IMR-90 (cell line): Measurements from ENCODE around the gene ARFIP2. TPM values are rescaled to one million over a fixed set of nuclear protein-coding genes. Genes with fewer than 3 reads are reported as not detected.

Experiments
- ATAC-seq: fragments of 200-7000 bp; cut with Tn5 transposase; 2 replicates; pipeline ENCODE4 v1.9.1; 2020; ENCODE audit warnings: low read depth, mild to moderate bottlenecking, moderate library complexity
- BruUV-seq: library from RNA; stranded (reverse); fragments of 400-500 nt; replicated peaks from 2 replicates; lab custom pipeline; 2021; lab: Mats Ljungman, UMichigan
- CTCF ChIA-PET: fragments of 300-600 bp; formaldehyde crosslinking; extraction: SDS; loops from one replicate; lab custom pipeline; 2021; ENCODE audit warnings: antibody characterized with exemption; lab: Yijun Ruan, JAX
- POLR2A ChIA-PET: fragments of 300-600 bp; sonication (Branson Sonifier 250); formaldehyde crosslinking; loops from one replicate; lab custom pipeline; 2022; ENCODE audit warnings: antibody characterized with exemption; ENCODE audit not compliant: unreplicated experiment; lab: Charles Lee
- DNase-seq: peaks from one replicate; pipeline ENCODE4 v3.0.0; 2013
- H2AFZ ChIP-seq: replicated peaks from 2 replicates; pipeline ENCODE3; 2013; ENCODE audit warnings: low read length, mild to moderate bottlenecking; ENCODE audit not compliant: poor library complexity
- H2AK5ac ChIP-seq: 2 replicates; pipeline ENCODE4 v1.6.1; 2013; ENCODE audit warnings: low read depth, low read length, inconsistent platforms
- H2AK9ac ChIP-seq: replicated peaks from 2 replicates; pipeline ENCODE3; 2013; ENCODE audit warnings: mild to moderate bottlenecking, low read depth, low read length, moderate library complexity; ENCODE audit not compliant: poor library complexity
- H2BK120ac ChIP-seq: 2 replicates; pipeline ENCODE4 v1.6.1; 2013; ENCODE audit warnings: low read depth, low read length, inconsistent platforms
- H2BK15ac ChIP-seq: 3 replicates; pipeline ENCODE4 v1.6.1; 2013; ENCODE audit warnings: low read depth, low read length, inconsistent platforms
- H2BK20ac ChIP-seq: 2 replicates; pipeline ENCODE4 v1.6.1; 2013; ENCODE audit warnings: low read depth, mild to moderate bottlenecking, inconsistent platforms, low read length, moderate library complexity
- H2BK5ac ChIP-seq: 2 replicates; pipeline ENCODE4 v1.6.1; 2013; ENCODE audit warnings: mild to moderate bottlenecking, low read depth, low read length, inconsistent platforms; ENCODE audit not compliant: poor library complexity, severe bottlenecking
- H3K14ac ChIP-seq: replicated peaks from 2 replicates; pipeline ENCODE4 v1.6.1; 2013; ENCODE audit warnings: low read depth, low read length, inconsistent platforms
- H3K18ac ChIP-seq: 2 replicates; pipeline ENCODE4 v1.6.1; 2013; ENCODE audit warnings: low read depth, low read length, control low read depth
- H3K23ac ChIP-seq: 2 replicates; pipeline ENCODE4 v1.6.1; 2013; ENCODE audit warnings: low read depth, low read length, inconsistent platforms
- H3K27ac ChIP-seq: 2 replicates; pipeline ENCODE4 v1.5.1; 2013; ENCODE audit warnings: mild to moderate bottlenecking, control low read depth, low read length; ENCODE audit not compliant: insufficient read depth
- H3K27me3 ChIP-seq: 2 replicates; pipeline ENCODE4 v1.6.1; 2013; ENCODE audit warnings: low read length; ENCODE audit not compliant: control insufficient read depth, insufficient read depth
- H3K36me3 ChIP-seq: 2 replicates; pipeline ENCODE4 v1.6.1; 2013; ENCODE audit warnings: low read length, mixed read lengths; ENCODE audit not compliant: control insufficient read depth, insufficient read depth
- H3K4ac ChIP-seq: 2 replicates; pipeline ENCODE4 v1.6.1; 2013; ENCODE audit warnings: low read depth, low read length, inconsistent platforms
- H3K4me1 ChIP-seq: 2 replicates; pipeline ENCODE4 v1.6.1; 2013; ENCODE audit warnings: low read length, mixed read lengths; ENCODE audit not compliant: control insufficient read depth, insufficient read depth
- H3K4me2 ChIP-seq: 2 replicates; pipeline ENCODE4 v1.6.1; 2013; ENCODE audit warnings: low read depth, mild to moderate bottlenecking, control low read depth, low read length, moderate library complexity
- H3K4me3 ChIP-seq: 2 replicates; pipeline ENCODE4 v1.5.1; 2013; ENCODE audit warnings: low read depth, mild to moderate bottlenecking, control low read depth, low read length, moderate library complexity; ENCODE audit not compliant: insufficient read depth
- H3K56ac ChIP-seq: 2 replicates; pipeline ENCODE4 v1.6.1; 2013; ENCODE audit warnings: low read length, inconsistent platforms; ENCODE audit not compliant: insufficient read depth; ENCODE audit errors: extremely low read depth
- H3K79me1 ChIP-seq, 2 experiments: 2 replicates each; pipeline ENCODE4 v1.6.1; 2013; ENCODE audit warnings: low read length in 2 of 2, inconsistent platforms in 1 of 2, low read depth in 1 of 2
- H3K9ac ChIP-seq: 2 replicates; pipeline ENCODE4 v1.6.1; 2013; ENCODE audit warnings: low read depth, low read length, control low read depth
- H3K9me1 ChIP-seq: 2 replicates; pipeline ENCODE4 v1.6.1; 2013; ENCODE audit warnings: low read length, inconsistent platforms; ENCODE audit not compliant: insufficient read depth
- H3K9me3 ChIP-seq: 2 replicates; pipeline ENCODE4 v1.6.1; 2013; ENCODE audit warnings: low read length; ENCODE audit not compliant: control insufficient read depth, insufficient read depth
- H4K20me1 ChIP-seq: 2 replicates; pipeline ENCODE4 v1.6.1; 2013; ENCODE audit warnings: low read length, inconsistent platforms; ENCODE audit not compliant: insufficient read depth
- H4K5ac ChIP-seq: 2 replicates; pipeline ENCODE4 v1.6.1; 2013; ENCODE audit warnings: mild to moderate bottlenecking, low read depth, low read length, control low read depth
- H4K8ac ChIP-seq, 2 experiments: 2 replicates each; pipeline ENCODE4 v1.6.1; 2013; ENCODE audit warnings: low read depth in 2 of 2, low read length in 2 of 2, control low read depth in 1 of 2, inconsistent platforms in 1 of 2
- H4K91ac ChIP-seq: 2 replicates; pipeline ENCODE4 v1.6.1; 2013; ENCODE audit warnings: low read depth, low read length, inconsistent platforms; ENCODE audit not compliant: insufficient read depth
- BHLHE40 ChIP-seq: fragments of 150-350 bp; IDR thresholded peaks from 2 replicates; pipeline ENCODE4 v1.6.1; 2016; ENCODE audit warnings: mild to moderate bottlenecking, low read depth, low read length
- CEBPB ChIP-seq: IDR thresholded peaks from 2 replicates; pipeline ENCODE4 v1.6.1; 2012; ENCODE audit warnings: low read depth, low read length, improper control_type of control experiment
- CHD1 ChIP-seq: IDR thresholded peaks from 2 replicates; pipeline ENCODE4 v1.6.1; 2012; ENCODE audit warnings: low read depth, low read length, improper control_type of control experiment
- CTCF ChIP-seq: conservative IDR thresholded peaks from 2 replicates; pipeline ENCODE4 v1.5.1; 2012; ENCODE audit warnings: mild to moderate bottlenecking, low read depth, low read length, improper control_type of control experiment
- FOS ChIP-seq: fragments of 150-350 bp; IDR thresholded peaks from 2 replicates; pipeline ENCODE4 v1.6.1; 2016; ENCODE audit warnings: low read depth, low read length
- MAFK ChIP-seq: IDR thresholded peaks from 2 replicates; pipeline ENCODE4 v1.6.1; 2012; ENCODE audit warnings: low read depth, low read length, improper control_type of control experiment
- MAZ ChIP-seq: IDR thresholded peaks from 2 replicates; pipeline ENCODE4 v1.6.1; 2012; ENCODE audit warnings: low read depth, mild to moderate bottlenecking, low read length, improper control_type of control experiment, moderate library complexity, borderline replicate concordance
- MXI1 ChIP-seq: IDR thresholded peaks from 2 replicates; pipeline ENCODE4 v1.6.1; 2012; ENCODE audit warnings: low read depth, mild to moderate bottlenecking, low read length, moderate library complexity, borderline replicate concordance
- NFE2L2 ChIP-seq: fragments of 150-350 bp; IDR thresholded peaks from 2 replicates; pipeline ENCODE4 v1.6.1; 2016; ENCODE audit warnings: low read depth, mild to moderate bottlenecking, low read length
- POLR2A ChIP-seq: IDR thresholded peaks from 2 replicates; pipeline ENCODE4 v1.6.1; 2012; ENCODE audit warnings: mild to moderate bottlenecking, low read depth, low read length
- RAD21 ChIP-seq: IDR thresholded peaks from 2 replicates; pipeline ENCODE4 v1.6.1; 2012; ENCODE audit warnings: low read length, improper control_type of control experiment
- RCOR1 ChIP-seq: IDR thresholded peaks from 2 replicates; pipeline ENCODE4 v1.6.1; 2012; ENCODE audit warnings: mild to moderate bottlenecking, low read length, improper control_type of control experiment; ENCODE audit not compliant: insufficient replicate concordance
- RFX5 ChIP-seq: IDR thresholded peaks from 2 replicates; pipeline ENCODE4 v1.8.0; 2012; ENCODE audit warnings: low read depth, mild to moderate bottlenecking, low read length, moderate library complexity
- SMC3 ChIP-seq: fragments of 150-350 bp; IDR thresholded peaks from 2 replicates; pipeline ENCODE4 v1.6.1; 2016; ENCODE audit warnings: low read depth, mild to moderate bottlenecking, antibody characterized with exemption, low read length, moderate library complexity
- WGBS, 2 experiments: methylation state at CpG; one replicate each; pipeline versions ENCODE4 v1.1.5 to v1.1.7; 2013; ENCODE audit warnings: missing lambda C conversion rate in 2 of 2; ENCODE audit not compliant: insufficient read length in 1 of 2; ENCODE audit errors: extremely low coverage in 2 of 2; 5-methylcytosine and 5-hydroxymethylcytosine counted together
- dilution Hi-C: fragments of 300-500 bp; cut with HindIII; formaldehyde crosslinking; loops from one replicate; pipeline ENCODE4 v1.14.3; 2018; ENCODE audit warnings: low sequenced_read_pairs; ENCODE audit not compliant: unreplicated experiment
- in situ Hi-C: fragments of 300-500 bp; cut with MboI; formaldehyde crosslinking; loops from 3 replicates; pipeline ENCODE4 v1.14.3; 2019; ENCODE audit warnings: low sequenced_read_pairs, inconsistent platforms, mixed read lengths
- intact Hi-C: fragments of 100-400 bp; cut with micrococcal nuclease; formaldehyde crosslinking; loops from 2 replicates; pipeline ENCODE4 v1.10.0; 2022
- polyA plus RNA-seq, 3 experiments: library from polyadenylated mRNA; depleted of rRNA; stranded (reverse); fragments of >200 nt; gene quantifications; 2 replicates each; pipeline ENCODE4 v1.2.3, GENCODE V29; 2012; ENCODE audit warnings: low replicate concordance in 1 of 3
- total RNA-seq: library from RNA; depleted of rRNA; stranded (reverse); fragments of >200 nt; gene quantifications from 2 replicates; pipeline ENCODE4 v1.2.3, GENCODE V29; 2012
- TF ChIP-seq, protein P1 (sequence below): fragments of 150-350 bp; IDR thresholded peaks from 2 replicates; pipeline ENCODE4 v1.6.1; 2016; ENCODE audit warnings: low read depth, mild to moderate bottlenecking, low read length, moderate library complexity, borderline replicate concordance
- TF ChIP-seq, protein P2 (sequence below): fragments of 150-350 bp; IDR thresholded peaks from 2 replicates; pipeline ENCODE4 v1.6.1; 2017; ENCODE audit warnings: mild to moderate bottlenecking, antibody characterized with exemption, low read length, low read depth

Gene ARFIP2
- total and polyA plus RNA-seq, 2 of the 4 experiments (the other 2 are of a cell fraction): 84.4 to 93.9 TPM

DNA sequence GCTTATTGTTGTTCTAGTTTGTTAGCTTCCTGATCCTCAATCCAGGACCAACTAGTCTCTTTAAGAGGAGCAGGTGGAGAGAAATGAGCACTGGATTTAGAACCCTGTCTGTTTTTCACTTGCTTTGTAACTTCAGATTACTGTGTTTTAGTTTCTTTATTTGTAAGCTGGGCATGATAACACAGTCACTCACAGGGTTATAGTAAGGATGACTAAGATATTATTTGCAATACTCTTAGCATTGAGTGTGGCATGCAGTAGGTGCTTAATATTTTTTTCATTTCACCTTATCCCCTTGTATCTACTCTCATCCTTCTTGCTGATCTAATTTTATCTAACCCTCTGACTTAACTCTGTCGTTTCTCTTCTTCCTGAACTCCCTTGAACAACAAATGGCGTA, 49.7 kb upstream of the ARFIP2 start:
- BruUV-seq: no TSS peak
- H2BK20ac ChIP-seq: no peak overlapping the region
- H3K4me3 ChIP-seq: no peak overlapping the region
- no peak for TF ChIP-seq POLR2A
- TF ChIP-seq RFX5: no peak
- TF ChIP-seq, protein P1, sequence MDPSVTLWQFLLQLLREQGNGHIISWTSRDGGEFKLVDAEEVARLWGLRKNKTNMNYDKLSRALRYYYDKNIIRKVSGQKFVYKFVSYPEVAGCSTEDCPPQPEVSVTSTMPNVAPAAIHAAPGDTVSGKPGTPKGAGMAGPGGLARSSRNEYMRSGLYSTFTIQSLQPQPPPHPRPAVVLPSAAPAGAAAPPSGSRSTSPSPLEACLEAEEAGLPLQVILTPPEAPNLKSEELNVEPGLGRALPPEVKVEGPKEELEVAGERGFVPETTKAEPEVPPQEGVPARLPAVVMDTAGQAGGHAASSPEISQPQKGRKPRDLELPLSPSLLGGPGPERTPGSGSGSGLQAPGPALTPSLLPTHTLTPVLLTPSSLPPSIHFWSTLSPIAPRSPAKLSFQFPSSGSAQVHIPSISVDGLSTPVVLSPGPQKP: no peak
- TF ChIP-seq MAZ: no peak
- TF ChIP-seq FOS: no peak
- TF ChIP-seq BHLHE40: no peak
- no peak for TF ChIP-seq SMC3
- TF ChIP-seq CEBPB: no peak
- TF ChIP-seq NFE2L2: no peak
- no peak for TF ChIP-seq CHD1
- no peak for TF ChIP-seq MXI1
- TF ChIP-seq RAD21: no peak
- TF ChIP-seq, protein P2, sequence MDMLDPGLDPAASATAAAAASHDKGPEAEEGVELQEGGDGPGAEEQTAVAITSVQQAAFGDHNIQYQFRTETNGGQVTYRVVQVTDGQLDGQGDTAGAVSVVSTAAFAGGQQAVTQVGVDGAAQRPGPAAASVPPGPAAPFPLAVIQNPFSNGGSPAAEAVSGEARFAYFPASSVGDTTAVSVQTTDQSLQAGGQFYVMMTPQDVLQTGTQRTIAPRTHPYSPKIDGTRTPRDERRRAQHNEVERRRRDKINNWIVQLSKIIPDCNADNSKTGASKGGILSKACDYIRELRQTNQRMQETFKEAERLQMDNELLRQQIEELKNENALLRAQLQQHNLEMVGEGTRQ: no peak
- TF ChIP-seq RCOR1: no peak
- TF ChIP-seq CTCF: no peak
- TF ChIP-seq MAFK: no peak
- POLR2A ChIA-PET: no interaction called here
- in situ Hi-C loops: no loop called here
- H2BK120ac ChIP-seq: no peak overlapping the region
- no peak overlapping the region for H4K91ac ChIP-seq
- 0 out of 4 replicates have a peak overlapping the region, but pooled peaks of 1 of the 2 experiments have one; percentile 31 for H4K8ac ChIP-seq
- no peak overlapping the region for H2AFZ ChIP-seq
- H2BK5ac ChIP-seq: no peak overlapping the region
- H3K18ac ChIP-seq: no peak overlapping the region
- H3K9ac ChIP-seq: no peak overlapping the region
- no peak overlapping the region for H2AK9ac ChIP-seq
- H3K36me3 ChIP-seq: peaks cover 6% of the 10 kb centered on the region; the same call in 1 of the 2 replicates
- H4K5ac ChIP-seq: no peak overlapping the region
- intact Hi-C loops: loop anchor here (1.0 to 5.0 kb wide), 5 partner anchors 72 to 226 kb away; partner anchors contain the start of genes ILK, MRPL17 and RRP8
- CTCF ChIA-PET: interaction anchor here (0.6 to 3.0 kb wide), 21 partner anchors 10 to 175 kb away, joined by 3 to 15 read pairs (median 4); partner anchors contain the start of gene MRPL17
- no peaks in the 10 kb centered on the region for H3K9me3 ChIP-seq
- H3K14ac ChIP-seq: no peak overlapping the region
- no peak overlapping the region for H3K4ac ChIP-seq
- no peaks in the 10 kb centered on the region for H3K27me3 ChIP-seq
- H4K20me1 ChIP-seq: peaks cover 2% of the 10 kb centered on the region; the same call in 1 of the 2 replicates
- no peak overlapping the region for H3K27ac ChIP-seq
- dilution Hi-C loops: no loop called here
- no peaks in the 10 kb centered on the region for H3K4me1 ChIP-seq
- H3K4me2 ChIP-seq: no peak overlapping the region
- peak; percentile 17 for DNase-seq
- H3K9me1 ChIP-seq: no peaks in the 10 kb centered on the region
- WGBS, 2 experiments: 95% methylated on average over 2 of the region's 2 CpGs; no CpG with 5 or more reads in 1 of the 2 experiments
- H3K79me1 ChIP-seq: no peaks in the 10 kb centered on the region; a peak in 1 of 4 replicates
- 0 out of 2 replicates have a peak overlapping the region, but pooled peaks have one; percentile 10 for H2AK5ac ChIP-seq
- H3K56ac ChIP-seq: no peak overlapping the region
- H2BK15ac ChIP-seq: no peak overlapping the region
- peak; percentile 38 for ATAC-seq
- no peak overlapping the region for H3K23ac ChIP-seq
